ENCODE data around the gene PHACTR1.

PHACTR1 gene

DNA sequence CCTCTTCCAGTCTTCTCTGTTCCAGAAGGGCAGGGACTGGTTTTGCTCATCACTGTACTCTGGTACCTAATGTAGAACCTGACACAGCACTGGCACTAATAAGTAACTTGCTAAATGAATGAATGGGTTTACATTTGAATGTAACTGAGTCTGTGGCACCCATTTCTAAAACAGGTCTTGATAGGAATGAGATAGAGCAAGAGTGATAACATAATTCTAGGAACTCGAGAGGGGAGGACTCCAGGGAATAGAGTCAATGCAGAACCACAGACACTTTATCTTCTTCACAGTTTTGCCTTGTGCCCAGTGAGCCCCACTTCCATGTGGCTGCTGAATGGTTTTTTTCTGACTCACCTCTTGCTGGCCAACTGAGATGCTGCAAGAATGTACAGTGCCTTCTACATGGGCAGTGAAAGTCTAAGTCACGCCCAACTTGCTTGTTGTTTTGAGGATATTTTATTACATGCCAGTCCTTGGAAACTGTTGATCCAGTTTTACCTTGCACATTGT is 550.6 kb downstream of the PHACTR1 start:
- DNase-seq (ENCODE audit: low read depth) = no peak

DNA sequence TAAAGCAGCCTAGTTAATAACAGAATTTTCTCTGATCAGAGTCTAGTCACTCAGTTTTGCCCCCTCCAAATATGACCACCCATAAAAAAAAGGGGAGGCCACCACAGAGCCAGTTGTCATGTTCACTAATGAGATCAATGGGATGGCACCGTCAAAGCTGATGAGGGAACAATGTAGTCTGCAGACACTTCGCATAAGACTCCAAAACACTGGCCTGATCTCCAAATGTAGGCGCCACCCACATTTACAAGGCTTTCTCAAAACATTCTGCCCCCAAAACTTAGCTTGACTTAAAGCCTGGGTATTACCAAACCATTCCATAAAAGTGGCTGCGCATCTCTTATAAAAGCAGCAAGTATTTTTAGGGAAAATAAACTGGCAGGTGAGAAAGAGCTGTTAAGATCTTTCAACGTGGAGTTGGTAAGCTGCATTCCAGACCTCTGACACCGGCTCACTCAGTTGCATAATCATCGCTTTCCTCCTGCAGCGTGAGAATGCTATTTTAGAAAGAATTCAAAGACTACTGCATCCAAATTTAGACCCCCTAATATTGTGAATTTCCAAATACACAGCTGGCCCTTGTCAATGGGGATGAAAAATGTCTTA is 552.4 kb downstream of the PHACTR1 start:
- DNase-seq (ENCODE audit: low read depth) = peak; percentile 42

- no peak for DNase-seq (ENCODE audit: low read depth)
These were observed 555.8 kb downstream of the PHACTR1 start for GRCh38 chr6:13272131-13273046.

GRCh38 chr6:13273202-13273930 is 556.8 kb downstream of the PHACTR1 start:
- DNase-seq (ENCODE audit: low read depth) = no peak

DNA sequence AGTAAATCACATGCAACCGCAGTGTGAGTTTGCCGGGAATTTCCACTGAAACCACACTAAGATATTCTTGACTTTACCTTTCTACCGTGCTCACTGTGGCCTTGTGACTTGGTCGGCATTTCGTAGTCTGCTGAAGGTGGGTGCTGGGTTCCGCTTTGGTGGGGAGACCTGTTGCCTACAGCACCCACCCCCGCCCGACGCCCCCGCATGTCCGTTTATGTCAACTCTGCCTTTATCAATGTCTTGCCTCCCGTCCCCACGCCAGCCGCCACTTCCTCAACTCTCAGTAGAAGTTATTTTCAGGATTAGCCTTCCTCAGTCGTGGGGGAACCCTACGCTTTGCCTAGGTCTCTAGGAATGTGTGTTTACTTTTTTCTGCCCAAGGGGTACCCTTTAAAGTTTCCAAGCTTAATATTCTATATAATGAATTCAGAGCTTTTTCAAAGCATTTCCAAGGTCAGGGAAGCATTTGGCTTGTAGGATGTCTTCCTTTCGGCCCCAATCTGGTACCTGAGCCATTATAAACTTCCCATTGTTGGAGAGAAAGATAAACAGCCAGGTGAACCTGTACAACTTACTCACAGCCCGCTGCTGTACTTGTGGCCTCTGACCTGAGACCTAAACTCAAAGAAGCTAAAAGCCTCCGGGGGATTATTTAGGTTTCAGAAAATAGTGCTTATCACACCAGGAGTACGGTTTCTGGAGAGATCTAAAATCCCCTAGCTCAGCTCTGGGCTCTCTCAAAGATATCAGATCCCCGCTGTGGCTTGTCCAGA is 557.6 kb downstream of the PHACTR1 start:
- DNase-seq (ENCODE audit: low read depth) = no peak

- no peak for DNase-seq (ENCODE audit: low read depth)
These were observed 558.3 kb downstream of the PHACTR1 start for GRCh38 chr6:13274707-13275434.

- no peak for DNase-seq (ENCODE audit: low read depth)
These were observed 558.9 kb downstream of the PHACTR1 start for GRCh38 chr6:13275435-13275989.

DNA sequence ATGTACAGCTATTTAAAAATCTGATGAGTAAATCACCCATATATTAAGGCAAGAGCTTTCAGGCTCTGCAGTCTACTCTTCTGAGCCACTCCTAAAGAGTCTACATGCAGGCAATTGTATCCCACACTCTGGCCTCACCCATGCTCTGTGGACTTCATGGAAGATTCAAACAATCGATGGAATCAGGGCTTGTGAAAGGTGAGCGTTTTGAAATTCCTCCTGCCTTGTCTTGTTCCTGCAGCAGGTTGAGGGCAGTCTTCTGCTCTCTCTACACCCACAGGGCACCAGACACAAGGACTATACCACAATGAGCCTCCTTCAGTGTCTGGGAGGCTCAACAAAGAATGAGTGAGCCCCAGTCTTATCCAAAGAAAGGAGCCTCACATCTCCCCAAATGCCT is 560.7 kb downstream of the PHACTR1 start:
- DNase-seq (ENCODE audit: low read depth) = no peak

DNA sequence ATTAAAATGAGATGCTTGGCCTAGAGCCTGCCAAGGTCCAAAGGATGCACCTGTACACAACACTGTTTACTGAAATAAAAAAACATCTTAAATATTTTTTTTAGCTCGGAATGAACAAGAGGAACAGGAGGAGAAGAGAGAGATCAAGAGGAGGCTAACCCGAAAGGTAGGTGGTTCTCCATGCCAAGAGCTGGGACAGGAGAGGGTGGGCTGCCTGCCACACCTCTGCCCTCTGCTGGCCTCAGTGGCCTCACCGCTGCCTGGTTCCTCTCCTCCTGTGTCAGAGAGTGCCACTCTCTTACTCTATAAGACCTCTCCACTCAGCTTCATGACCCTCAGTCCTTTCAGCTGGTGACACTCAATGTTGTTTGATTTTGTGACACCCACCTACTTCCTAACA is 561.6 kb downstream of the PHACTR1 start:
- no peak for DNase-seq (ENCODE audit: low read depth)

- DNase-seq (ENCODE audit: low read depth) = peak; percentile 56
These were observed 562.4 kb downstream of the PHACTR1 start for GRCh38 chr6:13278991-13279390.

DNA sequence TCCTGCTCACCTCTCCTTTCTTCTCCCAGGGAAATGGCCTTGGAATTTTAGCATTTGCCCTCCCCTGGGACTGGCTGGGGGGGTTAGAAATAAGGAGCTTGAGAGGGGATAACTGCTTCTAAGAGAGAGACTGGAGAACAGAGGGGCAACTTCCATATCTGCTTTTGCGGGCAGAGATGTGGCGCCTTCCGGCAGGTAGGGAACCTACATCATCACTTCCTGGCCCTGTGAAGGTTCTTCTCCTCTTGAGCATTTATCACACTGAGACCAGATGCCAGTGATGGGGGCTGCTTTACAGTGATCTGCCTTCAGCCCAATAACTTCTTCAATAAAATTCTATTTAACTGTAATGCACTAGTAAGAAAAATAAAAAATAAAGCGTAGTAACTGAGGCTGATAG is 563.7 kb downstream of the PHACTR1 start:
- no peak for DNase-seq (ENCODE audit: low read depth)

DNA sequence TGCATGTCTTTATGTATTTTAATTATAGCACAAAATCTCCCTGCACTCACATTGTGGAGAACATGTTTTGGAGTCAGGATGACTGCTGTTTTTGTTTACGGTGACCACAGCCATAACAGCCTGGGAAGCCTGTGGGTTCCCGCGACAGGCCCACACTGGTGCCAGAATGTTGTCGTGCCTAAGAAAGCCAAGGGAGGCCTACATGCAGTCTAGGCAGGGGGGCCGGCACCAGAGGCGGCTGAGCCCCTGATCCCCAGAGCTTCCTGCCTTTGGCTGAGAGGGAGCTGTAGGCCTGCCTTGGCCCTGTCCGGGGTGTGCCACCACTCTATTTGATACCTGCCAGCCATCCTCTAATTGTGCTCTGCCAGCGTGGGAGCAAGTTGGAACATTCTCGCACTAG is 565.1 kb downstream of the PHACTR1 start:
- DNase-seq (ENCODE audit: low read depth) = no peak

- no peak for DNase-seq (ENCODE audit: low read depth)
These were observed 566.0 kb downstream of the PHACTR1 start for GRCh38 chr6:13282393-13283069.

DNA sequence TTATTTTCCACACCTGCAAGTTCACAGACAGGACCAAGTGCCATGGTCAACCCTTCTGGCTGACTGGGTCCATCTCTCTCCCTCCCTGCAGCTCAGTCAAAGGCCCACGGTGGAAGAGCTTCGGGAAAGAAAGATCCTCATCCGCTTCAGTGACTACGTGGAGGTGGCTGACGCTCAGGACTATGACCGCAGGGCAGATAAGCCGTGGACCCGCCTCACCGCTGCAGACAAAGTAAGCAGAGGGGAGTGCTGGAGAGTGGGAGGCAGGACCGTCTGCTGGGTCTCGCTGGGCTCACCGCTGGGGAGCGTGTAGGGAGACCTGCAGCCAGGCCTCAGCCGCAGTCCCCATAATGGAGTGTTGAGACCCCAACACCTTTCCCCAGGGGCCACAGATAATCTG is 566.8 kb downstream of the PHACTR1 start:
- no peak for DNase-seq (ENCODE audit: low read depth)

GRCh38 chr6:13284646-13285045 is 568.1 kb downstream of the PHACTR1 start:
- no peak for DNase-seq (ENCODE audit: low read depth)

DNA sequence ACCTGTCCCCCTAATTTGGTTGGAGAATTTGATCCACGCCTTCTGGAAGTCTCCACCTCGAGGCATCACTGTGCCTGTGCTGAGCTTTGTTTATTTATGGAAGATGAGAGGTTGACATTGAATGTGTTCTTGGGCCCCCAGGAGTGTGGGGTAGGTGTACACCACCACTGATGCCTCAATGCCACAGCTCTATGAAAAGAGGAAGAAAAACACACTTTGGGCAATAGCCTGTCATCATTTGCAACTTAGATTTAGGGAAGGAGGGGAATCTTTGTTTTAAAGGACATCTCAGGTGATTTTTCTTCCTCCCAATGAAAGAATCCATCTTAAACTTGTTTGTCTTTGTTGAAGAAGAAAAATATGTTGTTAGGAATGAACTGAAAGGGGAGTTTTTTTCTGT is 569.1 kb downstream of the PHACTR1 start:
- no peak for DNase-seq (ENCODE audit: low read depth)

- no peak for DNase-seq (ENCODE audit: low read depth)
These were observed 569.6 kb downstream of the PHACTR1 start for GRCh38 chr6:13286181-13286580.

- DNase-seq (ENCODE audit: low read depth) = no peak
These were observed 570.5 kb downstream of the PHACTR1 start for GRCh38 chr6:13287104-13287503.

GRCh38 chr6:13288481-13288880 is 571.9 kb downstream of the PHACTR1 start:
- no peak for DNase-seq (ENCODE audit: low read depth)

- DNase-seq (ENCODE audit: low read depth) = no peak
These were observed 572.4 kb downstream of the PHACTR1 start for GRCh38 chr6:13288969-13289391.
